Motor neuron (in vitro differentiated cells): ENCODE data around the gene VWDE. TPM values are rescaled to one million over a fixed set of nuclear protein-coding genes. Genes with fewer than 3 reads are reported as not detected.
"Not testable (repeated sequence)": the region's sequence is repeated elsewhere in the genome, so short reads cannot be mapped to it uniquely, and the experiment has no call there.

Experiments used
- ATAC-seq, 8 experiments: fragments of 200-7000 bp; cut with Tn5 transposase; replicated peaks in 6 of 8; 2 replicates each; pipeline ENCODE4 v1.8.0; 2021; ENCODE audit warnings: mild to moderate bottlenecking in 8 of 8, moderate library complexity in 8 of 8
- H3K27ac ChIP-seq, 2 donors: fragments of 250-450 bp; sonication (Bioruptor Pico); 2 replicates each; pipeline ENCODE4 v1.9.0; 2021; ENCODE audit warnings: antibody characterized with exemption in 2 of 2, mild to moderate bottlenecking in 2 of 2, moderate library complexity in 1 of 2
- H3K4me1 ChIP-seq, 2 donors: fragments of 250-450 bp; sonication (Bioruptor Pico); replicated peaks in 1 of 2; 2 replicates each; pipeline ENCODE4 v1.6.1; 2021; ENCODE audit warnings: antibody characterized with exemption in 2 of 2, mild to moderate bottlenecking in 2 of 2, moderate library complexity in 1 of 2
- H3K4me3 ChIP-seq, 5 donors: fragments of 250-450 bp; sonication (Bioruptor Pico); 2 replicates each; pipeline ENCODE4 v1.9.0; 2021; ENCODE audit warnings: antibody characterized with exemption in 5 of 5, mild to moderate bottlenecking in 5 of 5, moderate library complexity in 4 of 5
- WGBS, 10 experiments: fragments of 450-650 bp; shearing (Covaris generic); methylation state at CpG; one replicate each; pipeline ENCODE4 v1.0.0; 2022; 5-methylcytosine and 5-hydroxymethylcytosine counted together
- in situ Hi-C, 9 experiments: fragments of 400-800 bp; cut with MboI; loops; one replicate each; pipeline ENCODE4 v1.15.0; 2021; ENCODE audit warnings: low sequenced_read_pairs in 9 of 9, low pct_unique_long_range_greater_than_20kb in 2 of 9; ENCODE audit not compliant: unreplicated experiment in 9 of 9
- total RNA-seq, 8 experiments: library from RNA; unstranded; fragments of 300-600 nt; gene quantifications; 2 replicates each; pipeline versions ENCODE4 v1.2.3 to v1.2.4, GENCODE V29; 2022

VWDE gene
- total RNA-seq, 8 experiments from 2014 or later, result 0.16 to 1.4 (median 0.82) TPM; not detected in 1

GRCh38 chr7:12423355-12423996 is 19.8 kb upstream of the VWDE start:
- in situ Hi-C loops, result no loop called here
- no peak overlapping the region for H3K27ac ChIP-seq
- no peaks in the 10 kb centered on the region for H3K4me1 ChIP-seq
- WGBS, 10 experiments, result 16 to 97% (median 62%) methylated on average over 4 to 8 of the region's 8 CpGs
- H3K4me3 ChIP-seq, result no peak overlapping the region
- peak in 3 of 8 experiments; percentile 63 to 81 (median 79) for ATAC-seq

DNA sequence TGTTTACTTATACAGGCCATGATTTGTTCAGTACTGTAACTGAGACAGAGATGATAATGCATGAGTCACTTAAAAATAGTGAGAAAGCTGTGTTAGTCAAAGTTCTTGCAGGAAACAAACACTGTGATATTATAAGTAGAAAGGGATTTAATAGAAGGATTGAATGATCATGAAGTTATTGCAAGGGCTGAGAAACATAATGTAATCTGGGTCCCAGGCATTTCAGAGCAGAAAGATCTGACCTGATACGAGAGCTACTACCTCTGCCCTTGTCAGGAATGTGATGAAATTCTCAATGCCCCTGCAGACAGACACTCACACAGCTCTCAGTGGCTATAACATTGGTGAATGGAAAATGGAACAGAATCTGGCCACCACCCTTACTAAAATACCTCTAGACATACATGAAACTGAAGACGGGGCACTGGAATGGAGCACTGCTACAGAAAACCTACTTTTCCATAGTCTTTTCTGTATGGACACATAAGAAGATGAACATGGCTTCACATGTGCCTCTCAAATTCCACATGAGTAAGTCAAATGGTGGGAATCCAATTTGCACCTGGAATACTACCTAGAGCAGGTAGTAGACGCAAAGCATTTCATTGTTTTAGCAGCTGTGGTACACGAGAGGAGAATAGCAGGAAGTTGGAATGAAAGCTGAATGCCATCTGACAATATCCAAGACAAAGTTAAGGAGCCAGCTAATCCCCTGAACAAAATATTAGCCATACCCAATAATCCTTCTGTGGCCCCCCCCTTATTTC is 19.1 kb upstream of the VWDE start:
- Histone ChIP-seq H3K4me1 (no peaks in the 10 kb centered on the region), H3K27ac (no peak overlapping the region), H3K4me3 (no peak overlapping the region)
- ATAC-seq, result no peak
- WGBS, 10 experiments, result 25 to 84% (median 69%) methylated on average over 1 to 3 of the region's 4 CpGs; no CpG with 5 or more reads in 2 of the 10 experiments
- in situ Hi-C loops, result no loop called here

DNA sequence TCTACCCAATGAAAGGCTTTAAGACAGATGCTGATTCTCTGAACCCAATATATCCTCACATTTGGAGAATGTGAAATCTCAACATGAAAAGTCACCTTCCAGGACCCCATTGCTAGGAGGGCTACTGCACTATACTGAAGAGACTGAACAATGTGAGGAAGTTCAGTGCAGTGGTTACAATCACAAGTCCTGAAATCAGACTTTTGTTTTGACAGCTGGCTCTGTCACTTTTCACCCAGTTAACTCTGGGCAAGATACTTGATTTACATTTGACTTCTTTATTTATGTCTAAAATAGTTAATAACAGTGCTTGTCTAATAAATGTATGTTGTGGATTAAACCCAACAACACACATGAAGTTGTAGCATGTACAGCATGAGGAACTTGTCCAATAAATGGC is 14.8 kb upstream of the VWDE start:
- ATAC-seq, result no peak
- H3K4me3 ChIP-seq, result no peak overlapping the region
- in situ Hi-C loops, result no loop called here
- no peaks in the 10 kb centered on the region for H3K4me1 ChIP-seq
- no peak overlapping the region for H3K27ac ChIP-seq

DNA sequence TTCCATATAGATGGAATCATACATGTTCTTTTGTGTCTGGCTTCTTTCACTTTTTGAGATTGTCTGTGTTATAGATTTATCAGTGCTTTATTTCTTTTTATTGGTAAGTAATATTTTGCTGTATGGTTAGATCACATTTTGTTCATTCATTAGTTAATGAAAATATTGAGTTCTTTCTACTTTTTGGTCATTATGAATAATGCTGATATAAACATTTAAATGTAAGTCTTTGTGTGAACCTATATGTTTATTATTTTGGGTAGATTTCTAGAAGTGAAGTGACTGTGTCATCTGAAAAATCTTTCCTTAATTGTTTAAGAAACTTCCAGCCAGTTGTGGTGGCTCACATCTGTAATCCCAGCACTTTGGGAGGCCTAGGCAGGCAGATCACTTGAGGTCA is 11.4 kb upstream of the VWDE start:
- no peaks in the 10 kb centered on the region for H3K4me1 ChIP-seq
- no peak for ATAC-seq
- in situ Hi-C loops, result no loop called here
- H3K4me3 ChIP-seq, result no peak overlapping the region
- no peak overlapping the region for H3K27ac ChIP-seq

DNA sequence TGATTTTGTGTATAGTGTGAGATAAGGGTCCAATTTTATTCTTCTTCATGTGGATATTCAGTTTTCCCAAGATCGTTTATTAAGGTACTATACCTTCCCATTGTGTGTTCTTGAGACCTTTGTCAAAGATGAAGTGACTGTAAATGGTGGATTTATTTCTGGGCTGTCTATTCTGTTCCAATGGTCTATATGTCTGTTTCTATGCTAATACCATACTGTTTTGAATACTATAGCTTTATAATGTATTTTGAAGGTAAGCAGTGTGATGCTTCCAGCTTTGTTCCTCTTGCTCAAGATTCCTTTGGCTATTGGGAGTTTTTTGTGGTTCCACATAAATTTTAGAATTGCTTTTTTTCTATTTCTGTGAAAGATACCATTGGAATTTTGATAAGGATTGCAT is 8.7 kb upstream of the VWDE start:
- WGBS, 10 experiments, result 0 to 100% (median 95%) methylated on average over 1 of the region's 1 CpG; no CpG with 5 or more reads in 1 of the 10 experiments
- Histone ChIP-seq H3K4me3 (no peak overlapping the region), H3K27ac (no peak overlapping the region), H3K4me1 (no peaks in the 10 kb centered on the region)
- ATAC-seq, result no peak
- in situ Hi-C loops, result no loop called here

DNA sequence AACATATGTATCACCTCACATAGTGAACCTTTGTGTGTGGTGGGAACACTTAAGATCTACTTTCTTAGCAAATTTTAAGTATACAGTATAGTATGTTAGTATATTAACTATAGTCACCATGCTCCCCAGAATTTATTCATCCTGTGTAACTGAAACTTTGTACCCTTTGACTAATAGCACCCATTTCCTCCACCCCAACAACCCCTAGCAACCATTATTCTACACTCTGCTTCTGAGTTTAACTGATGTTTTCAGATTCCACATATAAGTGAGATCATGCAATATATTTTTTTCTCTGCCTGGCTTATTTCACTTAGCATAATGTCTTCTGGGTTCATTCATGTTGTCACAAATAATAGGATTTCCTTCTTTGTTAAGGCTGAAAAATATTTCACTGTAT is 6.9 kb upstream of the VWDE start:
- in situ Hi-C loops, result no loop called here
- H3K4me3 ChIP-seq, result no peak overlapping the region
- no peak for ATAC-seq

DNA sequence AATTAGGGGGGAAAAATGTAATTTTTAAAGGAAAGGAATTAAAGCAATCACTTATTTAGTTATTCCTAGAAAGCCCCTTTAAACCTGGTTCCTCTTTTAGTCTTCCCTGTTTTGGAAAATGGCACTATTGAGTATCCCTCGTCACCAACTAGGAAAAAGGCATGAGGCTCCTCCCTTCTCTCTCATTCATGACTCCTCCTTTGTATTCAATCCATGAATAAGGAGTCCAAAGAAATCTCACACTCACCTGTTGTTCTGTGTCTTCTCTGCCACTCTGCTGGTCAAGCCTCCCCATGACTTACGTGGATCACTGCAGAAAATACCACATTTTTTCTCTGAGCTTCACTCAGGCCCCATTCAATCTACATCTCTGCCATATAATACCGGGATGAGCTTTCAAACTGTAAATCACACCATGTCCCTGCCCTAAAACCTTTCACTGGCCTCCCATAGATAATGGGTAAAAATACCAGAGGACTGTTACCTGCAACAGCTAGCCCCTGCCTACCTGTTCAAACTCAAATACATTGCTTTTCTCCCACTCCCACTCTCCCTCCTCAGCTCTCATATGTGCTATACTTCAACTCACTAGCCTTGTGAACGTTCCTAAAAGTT is 5.5 kb upstream of the VWDE start:
- no peak overlapping the region for H3K4me3 ChIP-seq
- no peak overlapping the region for H3K27ac ChIP-seq
- whole genome bisulfite sequencing, 10 experiments, result 14 to 88% (median 77%) methylated on average over 1 to 4 of the region's 4 CpGs; no CpG with 5 or more reads in 1 of the 10 experiments
- H3K4me1 ChIP-seq, result no peaks in the 10 kb centered on the region
- ATAC-seq, result no peak
- in situ Hi-C loops, result no loop called here

More for the DNA sequence above, 6.9 kb upstream of the VWDE start:
- no peaks in the 10 kb centered on the region for H3K4me1 ChIP-seq
- no peak overlapping the region for H3K27ac ChIP-seq

DNA sequence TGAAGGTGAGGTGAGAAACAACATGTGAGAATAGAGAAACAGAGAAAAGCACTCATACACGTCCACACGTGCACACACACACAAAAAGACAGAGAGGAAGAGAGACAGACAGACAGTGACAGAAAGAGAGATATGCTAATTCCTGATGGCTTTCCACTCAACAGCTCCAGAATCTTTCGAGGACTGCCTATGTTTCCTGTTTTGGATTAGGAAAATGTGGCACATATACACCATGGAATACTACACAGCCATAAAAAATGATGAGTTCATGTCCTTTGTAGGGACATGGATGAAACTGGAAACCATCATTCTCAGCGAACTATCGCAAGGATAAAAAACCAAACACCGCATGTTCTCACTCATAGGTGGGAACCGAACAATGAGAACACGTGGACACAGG is 4.0 kb upstream of the VWDE start:
- H3K4me3 ChIP-seq, ATAC-seq, in situ Hi-C loops, H3K4me1 ChIP-seq, H3K27ac ChIP-seq: not testable (repeated sequence)
- 46 to 100% (median 88%) methylated on average over 2 to 3 of the region's 8 CpGs; no CpG with 5 or more reads in 3 of the 10 experiments for WGBS, 10 experiments

DNA sequence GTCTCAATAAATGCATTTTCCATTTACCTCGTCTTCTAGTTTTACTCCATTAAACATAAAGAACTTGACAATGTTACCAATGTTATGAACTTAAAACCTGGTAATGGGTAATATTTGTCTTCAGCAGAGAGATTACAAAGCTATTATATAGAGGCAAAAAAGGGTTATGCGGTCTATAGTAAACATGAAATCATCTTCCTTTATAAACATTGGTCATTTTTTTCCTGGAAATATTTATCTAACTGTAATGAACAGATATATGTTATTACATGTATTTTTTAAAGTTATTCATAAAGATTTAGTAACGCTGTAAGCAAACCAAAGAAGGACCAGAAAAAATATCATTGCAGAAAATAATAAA is 1.3 kb downstream of the VWDE start:
- 23 to 100% (median 75%) methylated on average over 2 to 3 of the region's 3 CpGs for WGBS, 10 experiments
- ATAC-seq, result no peak
- Histone ChIP-seq H3K4me3 (no peak overlapping the region), H3K27ac (no peak overlapping the region), H3K4me1 (no peaks in the 10 kb centered on the region)
- in situ Hi-C loops, result no loop called here

- H3K27ac ChIP-seq, result no peak overlapping the region
- no peak for ATAC-seq
- 52 to 99% (median 76%) methylated on average over 4 to 9 of the region's 9 CpGs for WGBS, 10 experiments
- in situ Hi-C loops, result no loop called here
- H3K4me3 ChIP-seq, result no peak overlapping the region
- H3K4me1 ChIP-seq, result no peaks in the 10 kb centered on the region
Measured at GRCh38 chr7:12401538-12402364, 1.9 kb downstream of the VWDE start.

GRCh38 chr7:12398186-12398585 is 5.5 kb downstream of the VWDE start:
- no peak overlapping the region for H3K27ac ChIP-seq
- no peaks in the 10 kb centered on the region for H3K4me1 ChIP-seq
- in situ Hi-C loops, result loop anchor here in 1 of 9 experiments (25.0 kb wide), 1 partner anchor 89 kb away; no protein-coding TSS in a partner anchor
- no peak for ATAC-seq
- H3K4me3 ChIP-seq, result no peak overlapping the region

DNA sequence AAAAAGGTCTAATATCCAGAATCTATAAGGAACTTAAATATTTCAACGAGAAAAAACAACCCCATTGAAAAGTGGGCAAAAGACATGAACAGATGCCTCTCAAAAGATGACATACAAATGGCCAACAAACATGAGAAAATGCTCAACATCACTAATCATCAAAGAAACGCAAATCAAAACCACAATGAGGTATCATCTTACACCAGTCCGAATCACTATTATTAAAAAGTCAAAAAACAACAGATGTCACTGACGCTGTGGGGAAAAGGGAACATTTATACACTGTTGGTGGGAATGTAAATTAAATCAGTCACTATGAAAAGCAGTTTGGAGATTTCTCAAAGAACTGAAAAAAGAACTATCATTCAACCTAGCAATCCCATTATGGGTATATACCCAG is 6.0 kb downstream of the VWDE start:
- Histone ChIP-seq H3K4me1 (no peaks in the 10 kb centered on the region), H3K4me3 (no peak overlapping the region), H3K27ac (no peak overlapping the region)
- ATAC-seq, result no peak
- 18 to 98% (median 73%) methylated on average over 1 to 4 of the region's 4 CpGs; no CpG with 5 or more reads in 2 of the 10 experiments for WGBS, 10 experiments
- in situ Hi-C loops, result loop anchor here in 1 of 9 experiments (25.0 kb wide), 1 partner anchor 90 kb away; no protein-coding TSS in a partner anchor

GRCh38 chr7:12396670-12397069 is 7.0 kb downstream of the VWDE start:
- H3K4me3 ChIP-seq, ATAC-seq, H3K4me1 ChIP-seq, H3K27ac ChIP-seq: not testable (repeated sequence)
- in situ Hi-C loops, result loop anchor here in 1 of 9 experiments (25.0 kb wide), 1 partner anchor 91 kb away; no protein-coding TSS in a partner anchor
- 10 to 100% (median 86%) methylated on average over 1 of the region's 1 CpG; no CpG with 5 or more reads in 3 of the 10 experiments for WGBS, 10 experiments
